ENCODE results near the gene SLC38A5.

DNA sequence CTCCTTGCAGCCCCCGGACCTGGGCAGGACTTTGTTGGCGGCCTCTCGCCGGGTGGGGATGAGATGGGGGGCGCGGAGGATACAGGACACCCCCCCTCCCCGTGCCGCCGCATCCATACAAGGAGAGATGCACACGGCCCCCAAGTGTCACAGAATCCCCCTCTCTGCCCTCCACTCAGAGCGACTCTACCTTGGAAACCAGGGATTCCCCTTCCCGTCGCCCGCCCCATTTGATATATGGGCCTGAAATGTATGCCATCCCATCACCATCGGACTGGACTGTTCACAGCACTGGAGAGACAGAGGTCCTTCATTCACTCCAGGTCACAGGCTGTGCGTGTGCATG, 39.2 kb upstream of the SLC38A5 start:
- TF ChIP-seq, protein P1, sequence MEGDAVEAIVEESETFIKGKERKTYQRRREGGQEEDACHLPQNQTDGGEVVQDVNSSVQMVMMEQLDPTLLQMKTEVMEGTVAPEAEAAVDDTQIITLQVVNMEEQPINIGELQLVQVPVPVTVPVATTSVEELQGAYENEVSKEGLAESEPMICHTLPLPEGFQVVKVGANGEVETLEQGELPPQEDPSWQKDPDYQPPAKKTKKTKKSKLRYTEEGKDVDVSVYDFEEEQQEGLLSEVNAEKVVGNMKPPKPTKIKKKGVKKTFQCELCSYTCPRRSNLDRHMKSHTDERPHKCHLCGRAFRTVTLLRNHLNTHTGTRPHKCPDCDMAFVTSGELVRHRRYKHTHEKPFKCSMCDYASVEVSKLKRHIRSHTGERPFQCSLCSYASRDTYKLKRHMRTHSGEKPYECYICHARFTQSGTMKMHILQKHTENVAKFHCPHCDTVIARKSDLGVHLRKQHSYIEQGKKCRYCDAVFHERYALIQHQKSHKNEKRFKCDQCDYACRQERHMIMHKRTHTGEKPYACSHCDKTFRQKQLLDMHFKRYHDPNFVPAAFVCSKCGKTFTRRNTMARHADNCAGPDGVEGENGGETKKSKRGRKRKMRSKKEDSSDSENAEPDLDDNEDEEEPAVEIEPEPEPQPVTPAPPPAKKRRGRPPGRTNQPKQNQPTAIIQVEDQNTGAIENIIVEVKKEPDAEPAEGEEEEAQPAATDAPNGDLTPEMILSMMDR (conservative IDR thresholded peaks at IDR 0.05 in 1 of 2, IDR thresholded peaks at IDR 0.05 in 1 of 2; ENCODE audit: low read depth in 1 of 2, low read length in 2 of 2) = no peak
- TF ChIP-seq EZH2 (IDR thresholded peaks at IDR 0.05; ENCODE audit: low read length, missing control alignments) = no peak
